Gastroesophageal sphincter (tissue), 3 donors: ENCODE data around the gene SIPA1L2.

ENCODE experiments used
- CTCF ChIP-seq, 4 experiments: fragments of 200-600 bp in 2 of 4; fragments of 450-650 bp in 2 of 4; sonication (generic) in 1 of 4; IDR thresholded peaks; one replicate each; pipeline ENCODE4 v1.5.1; 2017 to 2019; ENCODE audit warnings: antibody characterized with exemption in 4 of 4, mild to moderate bottlenecking in 2 of 4, moderate library complexity in 2 of 4
- EP300 ChIP-seq: sonication (generic); formaldehyde crosslinking; IDR thresholded peaks from one replicate; pipeline ENCODE4 v1.6.1; 2017; ENCODE audit warnings: antibody characterized with exemption, mild to moderate bottlenecking
- POLR2A ChIP-seq, 2 donors: fragments of 450-650 bp; IDR thresholded peaks; one replicate each; pipeline ENCODE4 v1.6.1; 2017; ENCODE audit warnings: antibody characterized with exemption in 2 of 2, mild to moderate bottlenecking in 2 of 2, moderate library complexity in 1 of 2

DNA sequence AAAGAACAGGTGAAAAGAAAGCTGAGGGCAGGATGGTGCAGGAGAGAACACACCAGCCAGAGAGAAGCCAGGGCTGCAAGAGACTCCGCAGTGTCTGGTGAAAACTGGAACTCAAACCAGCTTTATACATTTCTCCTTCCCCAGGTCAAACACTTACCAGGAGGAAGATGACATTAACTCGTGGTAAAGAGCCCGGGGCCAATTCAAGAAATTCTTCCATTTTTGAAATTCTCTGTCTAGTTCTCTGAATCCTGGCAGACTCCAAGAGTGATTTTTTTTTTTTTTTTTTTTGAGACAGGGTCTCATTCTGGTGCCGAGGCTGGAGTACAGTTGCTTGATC is 25.8 kb upstream of the SIPA1L2 start:
- TF ChIP-seq EP300 (no peak), CTCF (IDR thresholded peaks at IDR 0.05) (no peak), POLR2A (IDR thresholded peaks at IDR 0.05) (no peak)
